GM19328 (cell line): ENCODE results near the gene PCBD2.
"Not testable (repeated sequence)": the region's sequence is repeated elsewhere in the genome, so short reads cannot be mapped to it uniquely, and the experiment has no call there.

Experiments used
- ATAC-seq: cut with Tn5 transposase; IDR thresholded peaks from one replicate; pipeline ENCODE4 v1.9.1; 2021; ENCODE audit warnings: mild to moderate bottlenecking, moderate library complexity; ENCODE audit not compliant: unreplicated experiment

The PCBD2 gene

GRCh38 chr5:134905246-134905996, 490 bp downstream of the PCBD2 start:
- ATAC-seq = peak; percentile 7

GRCh38 chr5:134906811-134907210, 1.9 kb downstream of the PCBD2 start:
- no peak for ATAC-seq

- ATAC-seq = not testable (repeated sequence)
Measured at GRCh38 chr5:134910752-134911151, 5.8 kb downstream of the PCBD2 start.

- no peak for ATAC-seq
Measured at GRCh38 chr5:134911285-134912206, 6.6 kb downstream of the PCBD2 start.

- ATAC-seq = no peak
Measured at GRCh38 chr5:134913254-134913653, 8.3 kb downstream of the PCBD2 start.

GRCh38 chr5:134913795-134914194, 8.9 kb downstream of the PCBD2 start:
- ATAC-seq = no peak

- ATAC-seq = no peak
Measured at GRCh38 chr5:134917070-134917815, 12.3 kb downstream of the PCBD2 start.

GRCh38 chr5:134918861-134919260, 13.9 kb downstream of the PCBD2 start:
- ATAC-seq = no peak

- no peak for ATAC-seq
Measured at GRCh38 chr5:134920848-134921575, 16.1 kb downstream of the PCBD2 start.

GRCh38 chr5:134932508-134932907, 27.6 kb downstream of the PCBD2 start:
- ATAC-seq = no peak

- ATAC-seq = no peak
Measured at GRCh38 chr5:134934202-134934601, 29.3 kb downstream of the PCBD2 start.

GRCh38 chr5:134935711-134936602, 31.0 kb downstream of the PCBD2 start:
- ATAC-seq = no peak

GRCh38 chr5:134937526-134937925, 32.6 kb downstream of the PCBD2 start:
- no peak for ATAC-seq

- ATAC-seq = no peak
Measured at GRCh38 chr5:134938030-134938429, 33.1 kb downstream of the PCBD2 start.

- ATAC-seq = no peak
Measured at GRCh38 chr5:134939500-134939899, 34.6 kb downstream of the PCBD2 start.

- ATAC-seq = no peak
Measured at GRCh38 chr5:134943547-134943946, 38.6 kb downstream of the PCBD2 start.

- ATAC-seq = no peak
Measured at GRCh38 chr5:134944630-134945029, 39.7 kb downstream of the PCBD2 start.

GRCh38 chr5:134945041-134945440, 40.1 kb downstream of the PCBD2 start:
- ATAC-seq = no peak

GRCh38 chr5:134948911-134949310, 44.0 kb downstream of the PCBD2 start:
- ATAC-seq = no peak

GRCh38 chr5:134949316-134949715, 44.4 kb downstream of the PCBD2 start:
- no peak for ATAC-seq
